ENCODE measurements around the gene EHD4. TPM values are rescaled to one million over a fixed set of nuclear protein-coding genes. Genes with fewer than 3 reads are reported as not detected.

Gene EHD4
- total and polyA plus RNA-seq, 2 donors = 7.3 to 11.8 TPM

- Histone ChIP-seq H3K9me3 (ENCODE audit: control insufficient read depth in 2 of 2, insufficient read depth in 1 of 2, low read length in 1 of 2) (no peaks in the 10 kb centered on the region), H3K27me3 (ENCODE audit: control insufficient read depth in 2 of 2, insufficient read depth in 1 of 2, low read length in 1 of 2) (no peaks in the 10 kb centered on the region), H3K4me3 (ENCODE audit: low read length in 2 of 2) (no peak overlapping the region), H3K27ac (ENCODE audit: low read depth in 1 of 2, low read length in 1 of 2) (no peak overlapping the region), H3K4me1 (ENCODE audit: control insufficient read depth in 2 of 2, insufficient read depth in 2 of 2, low read length in 2 of 2) (peaks cover 2 to 8% of the 10 kb centered on the region in 2 donors), H3K36me3 (ENCODE audit: control insufficient read depth in 2 of 2, insufficient read depth in 2 of 2, low read length in 1 of 2) (no peaks in the 10 kb centered on the region)
- 86% methylated on average over 19 of the region's 19 CpGs for WGBS
- no peak for DNase-seq (ENCODE audit: low read depth in 6 of 9, low spot score in 9 of 9)
Measured at GRCh38 chr15:41862515-41863116, 109.7 kb downstream of the EHD4 start.

GRCh38 chr15:41861736-41862356 lies 110.5 kb downstream of the EHD4 start:
- Histone ChIP-seq H3K9me3 (ENCODE audit: control insufficient read depth in 2 of 2, insufficient read depth in 1 of 2, low read length in 1 of 2) (no peaks in the 10 kb centered on the region), H3K4me3 (ENCODE audit: low read length in 2 of 2) (no peak overlapping the region), H3K4me1 (ENCODE audit: control insufficient read depth in 2 of 2, insufficient read depth in 2 of 2, low read length in 2 of 2) (peaks cover 2 to 8% of the 10 kb centered on the region in 2 donors), H3K27ac (ENCODE audit: low read depth in 1 of 2, low read length in 1 of 2) (no peak overlapping the region), H3K27me3 (ENCODE audit: control insufficient read depth in 2 of 2, insufficient read depth in 1 of 2, low read length in 1 of 2) (no peaks in the 10 kb centered on the region), H3K36me3 (ENCODE audit: control insufficient read depth in 2 of 2, insufficient read depth in 2 of 2, low read length in 1 of 2) (no peaks in the 10 kb centered on the region)
- WGBS = 96% methylated on average over 18 of the region's 18 CpGs
- no peak for DNase-seq (ENCODE audit: low read depth in 6 of 9, low spot score in 9 of 9)

DNA sequence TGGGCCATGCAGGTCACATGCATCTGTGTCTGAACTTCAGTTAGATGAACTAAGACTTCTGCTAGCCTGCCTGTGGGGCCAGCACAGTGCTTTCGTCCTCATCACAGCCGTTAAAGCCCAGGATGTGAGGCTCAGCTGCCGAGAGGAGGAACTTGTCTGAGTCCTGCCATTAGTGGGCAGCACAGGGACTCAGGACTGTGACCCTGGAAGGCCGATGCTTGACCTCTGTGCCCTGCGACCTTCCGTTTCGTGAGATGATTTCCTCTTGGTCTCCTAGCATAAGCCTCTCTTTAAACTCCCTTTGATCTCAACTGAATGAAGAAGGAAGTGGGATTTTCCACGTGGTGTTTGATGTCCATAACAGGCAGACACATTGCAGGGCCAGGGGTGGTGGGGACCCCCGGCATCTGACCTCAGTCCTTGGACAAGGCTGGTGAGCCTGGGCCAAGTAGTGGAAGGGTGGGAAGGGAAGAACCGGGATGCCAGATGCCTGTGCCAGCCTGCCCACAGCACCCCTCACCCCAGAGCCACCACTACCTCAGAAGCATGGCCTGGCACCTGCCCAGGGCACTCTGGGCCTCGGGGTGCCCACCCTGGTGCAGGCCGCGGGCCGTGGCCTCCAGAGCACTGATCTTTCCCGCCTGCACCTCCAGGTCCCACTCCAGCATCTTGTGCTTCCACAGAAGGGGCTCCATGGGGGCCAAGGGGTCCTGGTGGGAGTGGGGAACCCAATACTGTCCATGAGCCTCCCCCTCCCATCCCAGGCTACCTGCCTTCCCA lies 112.1 kb downstream of the EHD4 start:
- no peak overlapping the region for H3K4me3 ChIP-seq (ENCODE audit: low read length in 2 of 2)
- no peaks in the 10 kb centered on the region for H3K9me3 ChIP-seq (ENCODE audit: control insufficient read depth in 2 of 2, insufficient read depth in 1 of 2, low read length in 1 of 2)
- no peak for DNase-seq (ENCODE audit: low read depth in 6 of 9, low spot score in 9 of 9)
- H3K4me1 ChIP-seq (ENCODE audit: control insufficient read depth in 2 of 2, insufficient read depth in 2 of 2, low read length in 2 of 2) = peaks cover 2 to 13% of the 10 kb centered on the region in 2 donors
- no peak overlapping the region for H3K27ac ChIP-seq (ENCODE audit: low read depth in 1 of 2, low read length in 1 of 2)
- H3K27me3 ChIP-seq (ENCODE audit: control insufficient read depth in 2 of 2, insufficient read depth in 1 of 2, low read length in 1 of 2) = no peaks in the 10 kb centered on the region
- H3K36me3 ChIP-seq (ENCODE audit: control insufficient read depth in 2 of 2, insufficient read depth in 2 of 2, low read length in 1 of 2) = no peaks in the 10 kb centered on the region
- 50% methylated on average over 15 of the region's 15 CpGs for WGBS

GRCh38 chr15:41858756-41859155 lies 113.6 kb downstream of the EHD4 start:
- 96% methylated on average over 15 of the region's 15 CpGs for WGBS
- peaks cover 2 to 18% of the 10 kb centered on the region in 2 donors for H3K4me1 ChIP-seq (ENCODE audit: control insufficient read depth in 2 of 2, insufficient read depth in 2 of 2, low read length in 2 of 2)
- no peak overlapping the region for H3K27ac ChIP-seq (ENCODE audit: low read depth in 1 of 2, low read length in 1 of 2)
- no peaks in the 10 kb centered on the region for H3K9me3 ChIP-seq (ENCODE audit: control insufficient read depth in 2 of 2, insufficient read depth in 1 of 2, low read length in 1 of 2)
- no peaks in the 10 kb centered on the region for H3K27me3 ChIP-seq (ENCODE audit: control insufficient read depth in 2 of 2, insufficient read depth in 1 of 2, low read length in 1 of 2)
- H3K36me3 ChIP-seq (ENCODE audit: control insufficient read depth in 2 of 2, insufficient read depth in 2 of 2, low read length in 1 of 2) = no peaks in the 10 kb centered on the region
- DNase-seq (ENCODE audit: low read depth in 6 of 9, low spot score in 9 of 9) = no peak
- H3K4me3 ChIP-seq (ENCODE audit: low read length in 2 of 2) = no peak overlapping the region

DNA sequence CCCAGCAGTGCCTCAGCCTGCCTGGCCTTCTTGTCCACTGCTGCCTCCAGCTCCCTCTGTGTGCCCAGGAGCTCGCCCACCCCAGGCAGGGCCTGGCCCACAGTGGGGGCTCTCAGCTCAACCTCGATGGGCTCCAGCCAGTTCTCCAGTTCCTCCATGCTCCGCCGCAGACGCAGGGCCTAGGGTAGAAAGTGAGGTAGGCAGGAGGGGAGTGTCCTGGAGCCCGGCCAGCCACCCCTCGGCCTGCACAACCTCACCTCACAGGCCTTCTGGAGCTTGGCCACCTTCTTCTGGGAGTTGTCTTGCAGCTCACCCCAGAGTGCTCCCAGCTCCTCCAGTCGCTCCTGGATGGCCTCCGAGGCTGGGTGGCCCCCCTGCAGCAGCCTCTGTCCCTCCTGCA lies 115.0 kb downstream of the EHD4 start:
- Histone ChIP-seq H3K4me3 (ENCODE audit: low read length in 2 of 2) (no peak overlapping the region), H3K4me1 (ENCODE audit: control insufficient read depth in 2 of 2, insufficient read depth in 2 of 2, low read length in 2 of 2) (peaks cover 2 to 18% of the 10 kb centered on the region in 2 donors), H3K27ac (ENCODE audit: low read depth in 1 of 2, low read length in 1 of 2) (no peak overlapping the region), H3K9me3 (ENCODE audit: control insufficient read depth in 2 of 2, insufficient read depth in 1 of 2, low read length in 1 of 2) (no peaks in the 10 kb centered on the region), H3K27me3 (ENCODE audit: control insufficient read depth in 2 of 2, insufficient read depth in 1 of 2, low read length in 1 of 2) (no peaks in the 10 kb centered on the region), H3K36me3 (ENCODE audit: control insufficient read depth in 2 of 2, insufficient read depth in 2 of 2, low read length in 1 of 2) (no peaks in the 10 kb centered on the region)
- 94% methylated on average over 9 of the region's 9 CpGs for WGBS
- DNase-seq (ENCODE audit: low read depth in 6 of 9, low spot score in 9 of 9) = no peak

DNA sequence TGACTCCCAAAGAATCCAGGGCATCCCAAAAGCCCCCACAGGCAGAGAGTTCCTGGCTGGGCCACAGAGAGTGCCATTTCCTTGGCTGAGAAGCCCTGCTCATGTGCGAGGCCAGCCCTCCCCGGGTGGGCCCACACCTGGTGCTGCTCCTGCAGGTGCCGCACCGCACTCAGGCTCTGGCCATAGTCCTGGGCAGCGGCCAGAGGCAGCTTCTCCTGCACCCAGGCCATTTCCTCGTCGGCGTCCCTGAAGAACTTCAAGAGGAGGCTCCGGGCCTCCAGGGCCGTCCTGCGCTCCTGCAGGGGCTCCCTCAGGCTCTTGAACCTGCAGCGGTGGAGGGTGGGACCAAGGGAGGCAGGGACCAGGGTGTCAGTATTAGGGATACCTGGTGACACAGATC lies 115.6 kb downstream of the EHD4 start:
- H3K36me3 ChIP-seq (ENCODE audit: control insufficient read depth in 2 of 2, insufficient read depth in 2 of 2, low read length in 1 of 2) = no peaks in the 10 kb centered on the region
- 95% methylated on average over 12 of the region's 12 CpGs for WGBS
- no peak for DNase-seq (ENCODE audit: low read depth in 6 of 9, low spot score in 9 of 9)
- no peak overlapping the region for H3K27ac ChIP-seq (ENCODE audit: low read depth in 1 of 2, low read length in 1 of 2)
- H3K4me1 ChIP-seq (ENCODE audit: control insufficient read depth in 2 of 2, insufficient read depth in 2 of 2, low read length in 2 of 2) = peaks cover 2 to 18% of the 10 kb centered on the region in 2 donors
- no peaks in the 10 kb centered on the region for H3K9me3 ChIP-seq (ENCODE audit: control insufficient read depth in 2 of 2, insufficient read depth in 1 of 2, low read length in 1 of 2)
- H3K27me3 ChIP-seq (ENCODE audit: control insufficient read depth in 2 of 2, insufficient read depth in 1 of 2, low read length in 1 of 2) = no peaks in the 10 kb centered on the region
- H3K4me3 ChIP-seq (ENCODE audit: low read length in 2 of 2) = no peak overlapping the region

- H3K27me3 ChIP-seq (ENCODE audit: control insufficient read depth in 2 of 2, insufficient read depth in 1 of 2, low read length in 1 of 2) = no peaks in the 10 kb centered on the region
- WGBS = 96% methylated on average over 17 of the region's 17 CpGs
- no peak for DNase-seq (ENCODE audit: low read depth in 6 of 9, low spot score in 9 of 9)
- no peak overlapping the region for H3K4me3 ChIP-seq (ENCODE audit: low read length in 2 of 2)
- H3K27ac ChIP-seq (ENCODE audit: low read depth in 1 of 2, low read length in 1 of 2) = no peak overlapping the region
- H3K36me3 ChIP-seq (ENCODE audit: control insufficient read depth in 2 of 2, insufficient read depth in 2 of 2, low read length in 1 of 2) = no peaks in the 10 kb centered on the region
- peaks cover 2 to 18% of the 10 kb centered on the region in 2 donors for H3K4me1 ChIP-seq (ENCODE audit: control insufficient read depth in 2 of 2, insufficient read depth in 2 of 2, low read length in 2 of 2)
- no peaks in the 10 kb centered on the region for H3K9me3 ChIP-seq (ENCODE audit: control insufficient read depth in 2 of 2, insufficient read depth in 1 of 2, low read length in 1 of 2)
Measured at GRCh38 chr15:41856262-41856661, 116.1 kb downstream of the EHD4 start.

DNA sequence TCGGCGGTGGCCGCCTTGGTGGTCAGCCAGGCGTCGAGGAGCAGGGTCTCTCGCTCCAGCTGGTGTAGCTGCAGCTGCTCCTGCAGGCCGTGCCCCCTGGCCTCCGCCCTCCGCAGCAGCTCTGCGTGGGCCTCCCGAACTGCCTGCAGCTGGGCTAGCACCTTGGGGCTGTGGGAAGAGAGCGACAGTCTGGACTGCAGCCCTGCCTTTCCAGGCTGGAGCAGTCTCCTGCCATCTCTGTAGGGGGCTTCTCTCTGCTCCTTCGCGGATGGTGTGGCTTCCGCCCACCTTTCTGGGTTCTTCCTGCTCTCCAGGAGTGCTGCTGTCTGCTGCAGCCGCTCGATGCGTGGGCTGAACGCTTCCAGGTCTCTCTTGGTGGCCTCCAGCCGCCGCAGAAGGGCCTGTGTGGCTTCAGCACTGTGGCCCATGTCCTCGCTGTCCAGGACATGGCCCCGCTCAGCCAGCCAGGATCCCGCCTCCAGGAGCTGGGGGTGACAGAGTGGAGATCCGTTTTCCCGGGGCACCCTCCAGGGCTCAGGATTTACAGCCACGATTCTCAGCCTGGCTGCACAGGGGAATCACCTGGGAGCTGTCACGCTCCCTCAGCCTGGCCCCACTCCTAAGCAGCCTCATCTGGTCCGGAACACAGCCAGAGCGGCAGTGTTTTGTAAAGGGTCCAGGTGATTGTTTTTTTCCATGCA lies 116.9 kb downstream of the EHD4 start:
- DNase-seq (ENCODE audit: low read depth in 6 of 9, low spot score in 9 of 9) = no peak
- Histone ChIP-seq H3K4me1 (ENCODE audit: control insufficient read depth in 2 of 2, insufficient read depth in 2 of 2, low read length in 2 of 2) (peaks cover 2 to 18% of the 10 kb centered on the region in 2 donors), H3K4me3 (ENCODE audit: low read length in 2 of 2) (no peak overlapping the region), H3K9me3 (ENCODE audit: control insufficient read depth in 2 of 2, insufficient read depth in 1 of 2, low read length in 1 of 2) (no peaks in the 10 kb centered on the region), H3K27me3 (ENCODE audit: control insufficient read depth in 2 of 2, insufficient read depth in 1 of 2, low read length in 1 of 2) (peaks cover 0 to 2% of the 10 kb centered on the region in 2 donors), H3K27ac (ENCODE audit: low read depth in 1 of 2, low read length in 1 of 2) (no peak overlapping the region), H3K36me3 (ENCODE audit: control insufficient read depth in 2 of 2, insufficient read depth in 2 of 2, low read length in 1 of 2) (no peaks in the 10 kb centered on the region)
- WGBS = 94% methylated on average over 30 of the region's 30 CpGs

DNA sequence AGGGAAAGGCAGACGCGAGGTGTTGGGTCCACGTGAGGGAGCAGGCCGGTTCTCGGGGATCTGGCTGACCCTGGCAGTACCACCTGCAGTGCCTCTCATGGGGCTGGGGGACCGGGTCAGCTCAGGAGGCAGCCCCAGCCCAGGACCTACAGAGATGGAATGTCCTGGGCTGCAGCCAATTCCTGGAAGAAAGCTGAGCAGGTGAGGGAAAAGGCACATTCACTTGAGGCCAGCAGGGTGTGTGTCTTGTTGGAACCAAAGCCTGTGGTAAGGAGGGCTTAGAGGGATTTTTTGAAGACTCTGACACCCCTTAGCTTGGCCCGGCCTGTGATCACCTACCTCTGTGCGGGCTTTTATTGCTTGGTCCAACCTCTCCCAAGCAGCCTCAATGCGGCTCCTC lies 117.9 kb downstream of the EHD4 start:
- 97% methylated on average over 9 of the region's 9 CpGs for WGBS
- peaks cover 0 to 2% of the 10 kb centered on the region in 2 donors for H3K27me3 ChIP-seq (ENCODE audit: control insufficient read depth in 2 of 2, insufficient read depth in 1 of 2, low read length in 1 of 2)

More for the DNA sequence above, 117.9 kb downstream of the EHD4 start:
- Histone ChIP-seq H3K36me3 (ENCODE audit: control insufficient read depth in 2 of 2, insufficient read depth in 2 of 2, low read length in 1 of 2) (no peaks in the 10 kb centered on the region), H3K4me1 (ENCODE audit: control insufficient read depth in 2 of 2, insufficient read depth in 2 of 2, low read length in 2 of 2) (peaks cover 0 to 10% of the 10 kb centered on the region in 2 donors), H3K4me3 (ENCODE audit: low read length in 2 of 2) (no peak overlapping the region), H3K27ac (ENCODE audit: low read depth in 1 of 2, low read length in 1 of 2) (no peak overlapping the region), H3K9me3 (ENCODE audit: control insufficient read depth in 2 of 2, insufficient read depth in 1 of 2, low read length in 1 of 2) (no peaks in the 10 kb centered on the region)
- DNase-seq (ENCODE audit: low read depth in 6 of 9, low spot score in 9 of 9) = no peak
